B cell (primary cell): ENCODE measurements around the gene FAM229B. TPM values are rescaled to one million over a fixed set of nuclear protein-coding genes. Genes with fewer than 3 reads are reported as not detected.

Experiments
- ATAC-seq: fragments of 200-7000 bp; cut with Tn5 transposase; one replicate; pipeline ENCODE4 v1.10.0; 2021; ENCODE audit warnings: low read depth, mild to moderate bottlenecking, moderate number of reproducible peaks, moderate library complexity
- CTCF ChIA-PET: fragments of 350-600 bp; sonication (Branson Sonifier 250); formaldehyde crosslinking; loops from one replicate; lab custom pipeline; 2021; ENCODE audit warnings: antibody characterized with exemption, inconsistent platforms; lab: Charles Lee
- POLR2A ChIA-PET: fragments of 350-600 bp; sonication (Branson Sonifier 250); formaldehyde crosslinking; loops from one replicate; lab custom pipeline; 2021; ENCODE audit warnings: antibody characterized with exemption; lab: Charles Lee
- DNase-seq: peaks from one replicate; pipeline ENCODE4 v3.0.0; 2013
- H2AFZ ChIP-seq: 2 replicates; pipeline ENCODE4 v1.6.1; 2012; ENCODE audit warnings: mild to moderate bottlenecking, low read depth, low read length; ENCODE audit not compliant: insufficient read depth, poor library complexity, severe bottlenecking
- H3K27ac ChIP-seq, 2 donors: 1 replicate in 1 of 2; 2 replicates in 1 of 2; pipeline ENCODE4 v1.5.1; 2012 to 2013; ENCODE audit warnings: low read length in 2 of 2, mild to moderate bottlenecking in 2 of 2, moderate library complexity in 1 of 2
- H3K27me3 ChIP-seq, 4 experiments: fragments of 200-600 bp in 1 of 4; sonication (generic) in 1 of 4; replicated peaks in 1 of 4; 1 replicate in 2 of 4; 2 replicates in 2 of 4; pipeline versions ENCODE4 v1.6.1 to v1.7.0; 2013 to 2016; ENCODE audit warnings: low read length in 3 of 4, mild to moderate bottlenecking in 2 of 4, mixed read lengths in 1 of 4, moderate library complexity in 1 of 4; ENCODE audit not compliant: insufficient read depth in 4 of 4, control insufficient read depth in 3 of 4; ENCODE audit errors: control extremely low read depth in 1 of 4
- H3K36me3 ChIP-seq, 2 experiments: replicated peaks in 1 of 2; 1 replicate in 1 of 2; 2 replicates in 1 of 2; pipeline versions ENCODE4 v1.6.1 to v1.7.1; 2013; ENCODE audit warnings: low read length in 1 of 2; ENCODE audit not compliant: insufficient read depth in 2 of 2, control insufficient read depth in 1 of 2; ENCODE audit errors: control extremely low read depth in 1 of 2, extremely low read depth in 1 of 2
- H3K4me1 ChIP-seq, 2 donors: fragments of 200-600 bp in 1 of 2; sonication (generic) in 1 of 2; 1 replicate in 1 of 2; 2 replicates in 1 of 2; pipeline versions ENCODE4 v1.5.1 to v1.6.1; 2013 to 2017; ENCODE audit warnings: low read length in 2 of 2; ENCODE audit not compliant: control insufficient read depth in 2 of 2, insufficient read depth in 2 of 2
- H3K4me2 ChIP-seq: replicated peaks from 2 replicates; pipeline ENCODE3; 2012; ENCODE audit warnings: mild to moderate bottlenecking, low read depth, low read length; ENCODE audit not compliant: poor library complexity, severe bottlenecking
- H3K4me3 ChIP-seq, 5 experiments: fragments of 200-600 bp in 1 of 5; sonication (generic) in 1 of 5; 1 replicate in 3 of 5; 2 replicates in 2 of 5; pipeline versions ENCODE4 v1.5.1 to v1.7.0; 2011 to 2016; ENCODE audit warnings: low read length in 4 of 5, mild to moderate bottlenecking in 4 of 5, low read depth in 2 of 5, control low read depth in 1 of 5, moderate library complexity in 1 of 5; ENCODE audit not compliant: insufficient read depth in 1 of 5; ENCODE audit errors: control extremely low read depth in 1 of 5, extremely low read depth in 1 of 5
- H3K79me2 ChIP-seq: fragments of 200-600 bp; sonication (generic); one replicate; pipeline ENCODE4 v1.6.0; 2016; ENCODE audit warnings: low read length; ENCODE audit not compliant: control insufficient read depth, insufficient read depth
- H3K9ac ChIP-seq: fragments of 200-600 bp; sonication (generic); 2 replicates; pipeline ENCODE4 v1.6.1; 2017; ENCODE audit warnings: mild to moderate bottlenecking, low read length, moderate library complexity
- H3K9me3 ChIP-seq, 3 donors: one replicate each; pipeline versions ENCODE4 v1.6.1 to v1.7.1; 2013; ENCODE audit warnings: low read length in 2 of 3; ENCODE audit not compliant: control insufficient read depth in 2 of 3, insufficient read depth in 1 of 3; ENCODE audit errors: control extremely low read depth in 1 of 3
- H4K20me1 ChIP-seq: 2 replicates; pipeline ENCODE4 v1.6.0; 2012; ENCODE audit warnings: mild to moderate bottlenecking, low read length; ENCODE audit not compliant: insufficient read depth, control insufficient read depth, poor library complexity, severe bottlenecking
- H3K27ac Mint-ChIP-seq: one replicate; pipeline ENCODE4 v1.8.0; 2021; ENCODE audit warnings: mixed read lengths
- H3K27me3 Mint-ChIP-seq: one replicate; pipeline ENCODE4 v1.8.0; 2021; ENCODE audit warnings: mixed read lengths
- H3K4me1 Mint-ChIP-seq: one replicate; pipeline ENCODE4 v1.8.0; 2021; ENCODE audit warnings: mixed read lengths
- H3K4me3 Mint-ChIP-seq: one replicate; pipeline ENCODE4 v1.8.0; 2021; ENCODE audit warnings: mixed read lengths
- H3K9me3 Mint-ChIP-seq: one replicate; pipeline ENCODE4 v1.8.0; 2022; ENCODE audit warnings: mixed read lengths; ENCODE audit not compliant: insufficient read depth
- CTCF ChIP-seq: fragments of 200-600 bp; IDR thresholded peaks from one replicate; pipeline ENCODE4 v1.8.0; 2022; ENCODE audit warnings: antibody characterized with exemption, mild to moderate bottlenecking
- EZH2 ChIP-seq: IDR thresholded peaks from 2 replicates; pipeline ENCODE4 v1.6.1; 2012; ENCODE audit warnings: borderline replicate concordance, low read depth, mild to moderate bottlenecking, moderate library complexity, low read length; ENCODE audit not compliant: insufficient read depth, poor library complexity, severe bottlenecking
- WGBS: methylation state at CpG from one replicate; pipeline ENCODE4 v1.1.5; 2013; ENCODE audit warnings: missing lambda C conversion rate; ENCODE audit not compliant: insufficient coverage; 5-methylcytosine and 5-hydroxymethylcytosine counted together
- intact Hi-C: fragments of 100-400 bp; cut with micrococcal nuclease; formaldehyde crosslinking; loops from one replicate; pipeline ENCODE4 v1.10.0; 2022
- polyA plus RNA-seq: library from polyadenylated mRNA; depleted of rRNA; stranded (reverse); fragments of >200 nt; gene quantifications from 2 replicates; pipeline ENCODE4 v1.2.3, GENCODE V29; 2012
- total RNA-seq, 2 donors: library from RNA; stranded (reverse); fragments of 120-200 nt in 1 of 2; gene quantifications; 1 replicate in 1 of 2; 2 replicates in 1 of 2; pipeline versions ENCODE4 v1.2.3 to v1.2.4, GENCODE V29; 2013 to 2022

FAM229B gene
- total and polyA plus RNA-seq, 2 donors (not counting 1 experiment from before 2014, with no cell fraction given), result 1.3 to 4.4 TPM

GRCh38 chr6:112116221-112116620 lies 28.8 kb downstream of the FAM229B start:
- Histone ChIP-seq H3K4me2 (no peak overlapping the region), H3K9ac (no peak overlapping the region), H3K36me3 (no peaks in the 10 kb centered on the region), H3K9me3 (no peaks in the 10 kb centered on the region), H3K4me3 (no peak overlapping the region), H2AFZ (no peak overlapping the region), H3K4me1 (no peaks in the 10 kb centered on the region), H4K20me1 (no peaks in the 10 kb centered on the region), H3K27ac (no peak overlapping the region), H3K27me3 (peaks cover 0 to 4% (median 2%) of the 10 kb centered on the region in 4 experiments), H3K79me2 (no peaks in the 10 kb centered on the region)
- CTCF ChIA-PET, result no interaction called here
- Mint-ChIP-seq H3K27ac (no peak overlapping the region), H3K9me3 (no peaks in the 10 kb centered on the region), H3K4me1 (no peaks in the 10 kb centered on the region), H3K4me3 (no peak overlapping the region), H3K27me3 (peaks cover 20% of the 10 kb centered on the region)
- intact Hi-C loops, result no loop called here
- no CpG with 5 or more reads among the region's 1 CpG for WGBS
- no peak for ATAC-seq
- DNase-seq, result no peak
- POLR2A ChIA-PET, result no interaction called here
- TF ChIP-seq CTCF (no peak), EZH2 (no peak)

GRCh38 chr6:112117554-112117953 lies 30.2 kb downstream of the FAM229B start:
- no peaks in the 10 kb centered on the region for H3K9me3 ChIP-seq
- Mint-ChIP-seq H3K9me3 (no peaks in the 10 kb centered on the region), H3K4me1 (no peaks in the 10 kb centered on the region), H3K27ac (no peak overlapping the region), H3K4me3 (no peak overlapping the region), H3K27me3 (peaks cover 16% of the 10 kb centered on the region)
- no peaks in the 10 kb centered on the region for H3K4me1 ChIP-seq
- H3K4me2 ChIP-seq, result no peak overlapping the region
- CTCF ChIA-PET, result no interaction called here
- intact Hi-C loops, result no loop called here
- no peak for TF ChIP-seq EZH2
- TF ChIP-seq CTCF, result no peak
- H3K27ac ChIP-seq, result no peak overlapping the region
- ATAC-seq, result no peak
- H3K4me3 ChIP-seq, result no peak overlapping the region
- POLR2A ChIA-PET, result no interaction called here
- no CpG with 5 or more reads among the region's 1 CpG for WGBS
- DNase-seq, result no peak
- H2AFZ ChIP-seq, result no peak overlapping the region
- H3K9ac ChIP-seq, result no peak overlapping the region
- no peaks in the 10 kb centered on the region for H3K79me2 ChIP-seq
- H4K20me1 ChIP-seq, result no peaks in the 10 kb centered on the region
- peaks cover 0 to 4% (median 2%) of the 10 kb centered on the region in 4 experiments for H3K27me3 ChIP-seq
- H3K36me3 ChIP-seq, result no peaks in the 10 kb centered on the region
